Fibroblast of lung (primary cell): ENCODE measurements around the gene PFKFB2. TPM values are rescaled to one million over a fixed set of nuclear protein-coding genes. Genes with fewer than 3 reads are reported as not detected.

Experiments used
- DNase-seq, 2 donors: peaks; one replicate each; pipeline versions ENCODE4 v3.0.0 to v3.0.0-alpha.2; 2010; ENCODE audit warnings: low read depth in 2 of 2
- H2AFZ ChIP-seq: 2 replicates; pipeline ENCODE4 v1.5.1; 2012; ENCODE audit warnings: low read length, control low read depth, inconsistent platforms
- H3K27ac ChIP-seq: 2 replicates; pipeline ENCODE4 v1.5.1; 2011; ENCODE audit warnings: low read length, control low read depth; ENCODE audit not compliant: insufficient read depth
- H3K27me3 ChIP-seq: 2 replicates; pipeline ENCODE4 v1.5.1; 2011; ENCODE audit warnings: mild to moderate bottlenecking, low read length; ENCODE audit not compliant: control insufficient read depth, insufficient read depth
- H3K36me3 ChIP-seq: 2 replicates; pipeline ENCODE4 v1.5.1; 2011; ENCODE audit warnings: low read length; ENCODE audit not compliant: control insufficient read depth, insufficient read depth
- H3K4me1 ChIP-seq: 2 replicates; pipeline ENCODE4 v1.5.1; 2011; ENCODE audit warnings: low read length; ENCODE audit not compliant: control insufficient read depth, insufficient read depth; ENCODE audit errors: extremely low read depth
- H3K4me2 ChIP-seq: 2 replicates; pipeline ENCODE4 v1.5.1; 2011; ENCODE audit warnings: low read length, control low read depth; ENCODE audit not compliant: insufficient read depth; ENCODE audit errors: extremely low read depth
- H3K4me3 ChIP-seq, 4 experiments: fragments of 200-600 bp in 1 of 4; sonication (generic) in 1 of 4; replicated peaks in 1 of 4; 2 replicates each; pipeline ENCODE4 v1.5.1; 2011 to 2016; ENCODE audit warnings: low read length in 4 of 4, low read depth in 3 of 4, mild to moderate bottlenecking in 3 of 4, control low read depth in 2 of 4, inconsistent platforms in 1 of 4, mixed read lengths in 1 of 4; ENCODE audit not compliant: insufficient read depth in 1 of 4; ENCODE audit errors: control extremely low read depth in 1 of 4
- H3K79me2 ChIP-seq: 2 replicates; pipeline ENCODE4 v1.5.1; 2012; ENCODE audit warnings: mild to moderate bottlenecking, low read length, inconsistent platforms; ENCODE audit not compliant: control insufficient read depth, insufficient read depth
- H3K9ac ChIP-seq: 2 replicates; pipeline ENCODE4 v1.5.1; 2011; ENCODE audit warnings: mild to moderate bottlenecking, low read length, control low read depth; ENCODE audit not compliant: insufficient read depth
- H3K9me3 ChIP-seq: 2 replicates; pipeline ENCODE4 v1.5.1; 2012; ENCODE audit warnings: low read depth, low read length; ENCODE audit not compliant: control insufficient read depth, insufficient read depth
- H4K20me1 ChIP-seq: 2 replicates; pipeline ENCODE4 v1.5.1; 2011; ENCODE audit warnings: low read length; ENCODE audit not compliant: control insufficient read depth, insufficient read depth; ENCODE audit errors: extremely low read depth
- CTCF ChIP-seq, 2 donors: IDR thresholded peaks in 1 of 2; conservative IDR thresholded peaks in 1 of 2; 1 replicate in 1 of 2; 2 replicates in 1 of 2; pipeline ENCODE4 v1.5.1; 2011 to 2012; ENCODE audit warnings: low read length in 2 of 2, control low read depth in 1 of 2, inconsistent platforms in 1 of 2, low read depth in 1 of 2, mild to moderate bottlenecking in 1 of 2
- EZH2 ChIP-seq: IDR thresholded peaks from 2 replicates; pipeline ENCODE4 v1.5.1; 2012; ENCODE audit warnings: low read length, control low read depth, mild to moderate bottlenecking; ENCODE audit errors: missing control alignments
- polyA plus RNA-seq, 2 donors: library from polyadenylated mRNA; depleted of rRNA in 1 of 2; stranded (reverse) in 1 of 2; unstranded in 1 of 2; fragments of >200 nt; gene quantifications; 2 replicates each; pipeline ENCODE4 v1.2.1, GENCODE V29; 2011 to 2012; ENCODE audit warnings: missing spikeins in 1 of 2
- total RNA-seq: library from RNA; depleted of rRNA; stranded (reverse); fragments of >200 nt; gene quantifications from 2 replicates; pipeline ENCODE4 v1.2.1, GENCODE V29; 2014

PFKFB2 gene
- total and polyA plus RNA-seq, 2 donors (not counting 1 experiment from before 2014, with no cell fraction given): 3.2 to 7.6 TPM

GRCh38 chr1:207062058-207062457 is 9.0 kb downstream of the PFKFB2 start:
- H3K9me3 ChIP-seq: no peaks in the 10 kb centered on the region
- no peaks in the 10 kb centered on the region for H3K79me2 ChIP-seq
- no peak overlapping the region for H2AFZ ChIP-seq
- no peaks in the 10 kb centered on the region for H3K4me1 ChIP-seq
- H3K27me3 ChIP-seq: no peaks in the 10 kb centered on the region
- no peak overlapping the region for H3K4me3 ChIP-seq
- no peak for DNase-seq
- H3K4me2 ChIP-seq: no peak overlapping the region
- TF ChIP-seq CTCF (conservative IDR thresholded peaks at IDR 0.05 in 1 of 2, IDR thresholded peaks at IDR 0.05 in 1 of 2; ENCODE audit: low read depth in 1 of 2, low read length in 2 of 2) (no peak), EZH2 (no peak)
- no peak overlapping the region for H3K27ac ChIP-seq
- no peaks in the 10 kb centered on the region for H3K36me3 ChIP-seq
- no peak overlapping the region for H3K9ac ChIP-seq
- H4K20me1 ChIP-seq: no peaks in the 10 kb centered on the region

- Histone ChIP-seq H3K4me3 (no peak overlapping the region), H3K79me2 (no peaks in the 10 kb centered on the region), H3K36me3 (no peaks in the 10 kb centered on the region), H3K9ac (no peak overlapping the region), H2AFZ (no peak overlapping the region), H4K20me1 (no peaks in the 10 kb centered on the region), H3K4me1 (no peaks in the 10 kb centered on the region), H3K27ac (no peak overlapping the region), H3K4me2 (no peak overlapping the region), H3K9me3 (no peaks in the 10 kb centered on the region), H3K27me3 (no peaks in the 10 kb centered on the region)
- DNase-seq: no peak
- no peak for TF ChIP-seq EZH2
- TF ChIP-seq CTCF (conservative IDR thresholded peaks at IDR 0.05 in 1 of 2, IDR thresholded peaks at IDR 0.05 in 1 of 2; ENCODE audit: low read depth in 1 of 2, low read length in 2 of 2): no peak
Measured at GRCh38 chr1:207063014-207063413, 9.9 kb downstream of the PFKFB2 start.

- no peaks in the 10 kb centered on the region for H4K20me1 ChIP-seq
- no peaks in the 10 kb centered on the region for H3K36me3 ChIP-seq
- TF ChIP-seq CTCF (conservative IDR thresholded peaks at IDR 0.05 in 1 of 2, IDR thresholded peaks at IDR 0.05 in 1 of 2; ENCODE audit: low read depth in 1 of 2, low read length in 2 of 2): no peak
- no peak for TF ChIP-seq EZH2
- no peaks in the 10 kb centered on the region for H3K9me3 ChIP-seq
- no peaks in the 10 kb centered on the region for H3K27me3 ChIP-seq
- H3K9ac ChIP-seq: no peak overlapping the region
- H3K4me1 ChIP-seq: no peaks in the 10 kb centered on the region
- no peak overlapping the region for H3K27ac ChIP-seq
- H2AFZ ChIP-seq: no peak overlapping the region
- H3K79me2 ChIP-seq: no peaks in the 10 kb centered on the region
- H3K4me3 ChIP-seq: no peak overlapping the region
- DNase-seq: no peak
- no peak overlapping the region for H3K4me2 ChIP-seq
Measured at GRCh38 chr1:207064561-207064960, 11.5 kb downstream of the PFKFB2 start.
